ENCODE measurements around the gene COL5A3.

GRCh38 chr19:9996541-9996940 lies 13.8 kb downstream of the COL5A3 start:
- TF ChIP-seq SREBF2 (IDR thresholded peaks at IDR 0.05): no peak
- TF ChIP-seq POLR2AphosphoS2 (conservative IDR thresholded peaks at IDR 0.05; ENCODE audit: low read length): no peak
- TF ChIP-seq POLR2A (IDR thresholded peaks at IDR 0.05; ENCODE audit: low read length): no peak
- TF ChIP-seq ZFP36 (IDR thresholded peaks at IDR 0.05; ENCODE audit: borderline replicate concordance, partially characterized antibody): no peak
